Measurements from ENCODE around the gene CMTM8. TPM values are rescaled to one million over a fixed set of nuclear protein-coding genes. Genes with fewer than 3 reads are reported as not detected.

The CMTM8 gene
- total RNA-seq, 1 experiment from 2014 or later, result 9.0 TPM

DNA sequence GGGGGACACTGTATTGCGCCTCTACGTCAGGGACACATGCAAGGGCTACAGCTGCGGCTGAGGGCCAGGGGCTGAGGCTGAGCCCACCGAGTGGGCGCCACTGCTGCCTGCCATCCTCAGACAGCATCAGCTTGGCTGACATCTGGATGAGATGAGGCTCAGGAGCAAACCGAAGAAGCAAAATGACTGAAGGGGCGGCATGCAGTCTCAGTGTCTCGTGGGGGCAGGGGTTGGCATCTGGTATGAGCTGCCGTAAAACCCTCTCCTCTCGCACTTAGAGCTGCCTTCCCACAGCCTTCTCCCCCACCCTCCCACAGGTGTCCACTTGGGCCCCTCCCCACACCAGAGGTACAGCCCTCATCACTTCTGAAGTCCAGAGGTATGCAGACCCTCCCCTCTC is 129.0 kb downstream of the CMTM8 start:
- Mint-ChIP-seq H3K9me3 (no peaks in the 10 kb centered on the region), H3K4me3 (no peak overlapping the region), H3K27ac (no peak overlapping the region; the same call in 1 of the 2 replicates), H3K36me3 (no peaks in the 10 kb centered on the region), H3K4me1 (peaks cover 16% of the 10 kb centered on the region), H3K27me3 (ENCODE audit: low read depth) (no peaks in the 10 kb centered on the region; the same call in 1 of the 2 replicates)
- ATAC-seq, result peak; percentile 13; the same call in 1 of the 2 replicates
- POLR2A ChIA-PET, result interaction anchor here (0.9 kb wide), 1 partner anchor 17 kb away, joined by 4 read pairs; no protein-coding TSS in a partner anchor
- CTCF ChIA-PET, result interaction anchor here (1.2 to 3.7 kb wide), 4 partner anchors 8 to 190 kb away, joined by 3 to 23 read pairs (median 6); no protein-coding TSS in a partner anchor
- TF ChIP-seq SOX15 (CRISPR knock-in tag; IDR thresholded peaks at IDR 0.05) (no peak), PRRX2 (CRISPR knock-in tag; IDR thresholded peaks at IDR 0.05) (no peak), RELA (CRISPR knock-in tag; IDR thresholded peaks at IDR 0.05; ENCODE audit: borderline replicate concordance) (no peak), ATF6 (CRISPR knock-in tag; IDR thresholded peaks at IDR 0.05) (no peak)
- TF ChIP-seq, protein P1, sequence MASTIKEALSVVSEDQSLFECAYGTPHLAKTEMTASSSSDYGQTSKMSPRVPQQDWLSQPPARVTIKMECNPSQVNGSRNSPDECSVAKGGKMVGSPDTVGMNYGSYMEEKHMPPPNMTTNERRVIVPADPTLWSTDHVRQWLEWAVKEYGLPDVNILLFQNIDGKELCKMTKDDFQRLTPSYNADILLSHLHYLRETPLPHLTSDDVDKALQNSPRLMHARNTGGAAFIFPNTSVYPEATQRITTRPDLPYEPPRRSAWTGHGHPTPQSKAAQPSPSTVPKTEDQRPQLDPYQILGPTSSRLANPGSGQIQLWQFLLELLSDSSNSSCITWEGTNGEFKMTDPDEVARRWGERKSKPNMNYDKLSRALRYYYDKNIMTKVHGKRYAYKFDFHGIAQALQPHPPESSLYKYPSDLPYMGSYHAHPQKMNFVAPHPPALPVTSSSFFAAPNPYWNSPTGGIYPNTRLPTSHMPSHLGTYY (CRISPR knock-in tag; IDR thresholded peaks at IDR 0.05), result no peak
- TF ChIP-seq, protein P2, sequence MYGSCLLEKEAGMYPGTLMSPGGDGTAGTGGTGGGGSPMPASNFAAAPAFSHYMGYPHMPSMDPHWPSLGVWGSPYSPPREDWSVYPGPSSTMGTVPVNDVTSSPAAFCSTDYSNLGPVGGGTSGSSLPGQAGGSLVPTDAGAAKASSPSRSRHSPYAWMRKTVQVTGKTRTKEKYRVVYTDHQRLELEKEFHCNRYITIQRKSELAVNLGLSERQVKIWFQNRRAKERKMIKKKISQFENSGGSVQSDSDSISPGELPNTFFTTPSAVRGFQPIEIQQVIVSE (CRISPR knock-in tag; IDR thresholded peaks at IDR 0.05; ENCODE audit: borderline replicate concordance), result no peak
- TF ChIP-seq, protein P3, sequence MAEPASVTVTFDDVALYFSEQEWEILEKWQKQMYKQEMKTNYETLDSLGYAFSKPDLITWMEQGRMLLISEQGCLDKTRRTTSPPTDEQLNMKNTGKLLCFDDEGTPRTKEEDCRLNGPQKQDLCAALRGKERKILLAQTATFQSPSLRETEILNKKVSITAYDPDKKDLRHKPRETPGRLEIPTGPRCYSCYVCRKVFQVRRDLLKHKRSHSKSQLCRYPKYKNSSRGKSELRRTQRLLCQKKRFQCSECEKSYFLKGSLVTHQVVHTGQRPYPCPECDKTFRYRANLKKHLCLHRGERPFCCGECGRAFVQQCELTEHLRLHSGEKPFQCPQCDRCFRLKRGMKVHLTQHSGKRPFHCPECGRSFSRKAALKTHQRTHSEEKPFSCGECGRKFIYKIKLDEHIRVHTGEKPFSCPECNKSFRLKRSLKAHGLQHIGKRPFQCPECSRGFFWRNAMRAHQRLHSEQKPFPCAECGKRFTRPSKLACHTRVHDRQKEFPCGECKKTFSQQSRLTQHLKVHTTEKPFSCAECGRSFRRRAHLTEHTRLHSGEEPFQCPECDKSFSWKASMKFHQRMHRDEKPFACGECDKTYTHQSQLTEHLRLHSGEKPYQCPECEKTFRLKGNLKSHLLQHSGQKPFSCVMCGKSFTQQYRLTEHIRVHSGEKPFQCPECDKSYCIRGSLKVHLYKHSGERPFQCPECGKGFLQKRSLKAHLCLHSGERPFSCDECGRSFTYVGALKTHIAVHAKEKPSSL (CRISPR knock-in tag; conservative IDR thresholded peaks at IDR 0.05), result no peak
- TF ChIP-seq, protein P4, sequence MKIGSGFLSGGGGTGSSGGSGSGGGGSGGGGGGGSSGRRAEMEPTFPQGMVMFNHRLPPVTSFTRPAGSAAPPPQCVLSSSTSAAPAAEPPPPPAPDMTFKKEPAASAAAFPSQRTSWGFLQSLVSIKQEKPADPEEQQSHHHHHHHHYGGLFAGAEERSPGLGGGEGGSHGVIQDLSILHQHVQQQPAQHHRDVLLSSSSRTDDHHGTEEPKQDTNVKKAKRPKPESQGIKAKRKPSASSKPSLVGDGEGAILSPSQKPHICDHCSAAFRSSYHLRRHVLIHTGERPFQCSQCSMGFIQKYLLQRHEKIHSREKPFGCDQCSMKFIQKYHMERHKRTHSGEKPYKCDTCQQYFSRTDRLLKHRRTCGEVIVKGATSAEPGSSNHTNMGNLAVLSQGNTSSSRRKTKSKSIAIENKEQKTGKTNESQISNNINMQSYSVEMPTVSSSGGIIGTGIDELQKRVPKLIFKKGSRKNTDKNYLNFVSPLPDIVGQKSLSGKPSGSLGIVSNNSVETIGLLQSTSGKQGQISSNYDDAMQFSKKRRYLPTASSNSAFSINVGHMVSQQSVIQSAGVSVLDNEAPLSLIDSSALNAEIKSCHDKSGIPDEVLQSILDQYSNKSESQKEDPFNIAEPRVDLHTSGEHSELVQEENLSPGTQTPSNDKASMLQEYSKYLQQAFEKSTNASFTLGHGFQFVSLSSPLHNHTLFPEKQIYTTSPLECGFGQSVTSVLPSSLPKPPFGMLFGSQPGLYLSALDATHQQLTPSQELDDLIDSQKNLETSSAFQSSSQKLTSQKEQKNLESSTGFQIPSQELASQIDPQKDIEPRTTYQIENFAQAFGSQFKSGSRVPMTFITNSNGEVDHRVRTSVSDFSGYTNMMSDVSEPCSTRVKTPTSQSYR (CRISPR knock-in tag; IDR thresholded peaks at IDR 0.05), result no peak
- no peak for DNase-seq (ENCODE audit: low spot score)

DNA sequence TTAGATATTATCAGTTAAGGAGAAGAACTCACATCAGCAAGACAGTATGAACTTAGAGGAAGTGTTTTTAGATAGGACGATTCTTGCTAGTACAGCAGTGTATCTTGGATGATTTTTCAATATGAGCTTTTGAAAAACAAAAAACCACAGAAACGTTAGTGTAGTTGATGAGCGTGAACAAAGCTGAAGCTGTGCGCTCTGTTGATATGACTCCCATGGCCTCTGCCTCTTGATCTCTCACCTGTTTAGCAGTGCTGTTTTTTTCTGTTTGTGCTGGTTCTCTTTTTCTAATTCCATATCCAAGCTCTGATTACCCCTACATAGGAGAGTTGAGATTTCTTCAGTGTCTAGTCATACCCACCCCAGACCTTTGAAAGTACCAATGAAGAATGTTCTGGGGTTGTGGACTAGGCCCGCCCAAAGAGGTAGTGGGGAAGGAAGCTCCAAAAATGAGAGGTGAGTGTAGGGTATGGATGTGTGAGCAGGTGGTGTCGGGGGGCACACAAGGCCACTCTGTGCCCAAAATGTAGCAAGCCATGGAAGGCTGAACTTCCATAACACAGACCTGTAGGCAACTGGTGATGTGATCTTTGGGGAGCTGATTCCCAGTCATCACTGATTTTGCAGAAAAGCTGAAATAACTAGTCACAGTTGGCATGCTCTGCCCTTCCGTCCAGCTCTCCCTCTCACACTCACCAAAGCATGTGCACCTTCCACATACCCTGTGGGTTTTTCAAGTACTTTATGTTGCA is 133.2 kb downstream of the CMTM8 start:
- Mint-ChIP-seq H3K9me3 (no peaks in the 10 kb centered on the region), H3K27ac (no peak overlapping the region), H3K27me3 (ENCODE audit: low read depth) (no peaks in the 10 kb centered on the region), H3K4me1 (peaks cover 14% of the 10 kb centered on the region), H3K36me3 (no peaks in the 10 kb centered on the region), H3K4me3 (no peak overlapping the region)
- ATAC-seq (no peak), DNase-seq (ENCODE audit: low spot score) (no peak)
- POLR2A ChIA-PET, result interaction anchor here (0.5 kb wide), 1 partner anchor 475 kb away, joined by 3 read pairs; no protein-coding TSS in a partner anchor
- CTCF ChIA-PET, result interaction anchor here (0.6 to 7.6 kb wide), 2 partner anchors 96 to 130 kb away, joined by 3 to 117 read pairs; no protein-coding TSS in a partner anchor
- no peak for TF ChIP-seq TEAD1 (CRISPR knock-in tag; IDR thresholded peaks at IDR 0.05)
- no peak for TF ChIP-seq GRHL2 (CRISPR knock-in tag; IDR thresholded peaks at IDR 0.05; ENCODE audit: insufficient replicate concordance, severe bottlenecking)
- no peak for TF ChIP-seq RELA (CRISPR knock-in tag; IDR thresholded peaks at IDR 0.05; ENCODE audit: borderline replicate concordance)
- no peak for TF ChIP-seq ZBTB43 (CRISPR knock-in tag; IDR thresholded peaks at IDR 0.05)
- no peak for TF ChIP-seq CBFB (CRISPR knock-in tag; IDR thresholded peaks at IDR 0.05; ENCODE audit: low read depth)
- TF ChIP-seq, protein P5, sequence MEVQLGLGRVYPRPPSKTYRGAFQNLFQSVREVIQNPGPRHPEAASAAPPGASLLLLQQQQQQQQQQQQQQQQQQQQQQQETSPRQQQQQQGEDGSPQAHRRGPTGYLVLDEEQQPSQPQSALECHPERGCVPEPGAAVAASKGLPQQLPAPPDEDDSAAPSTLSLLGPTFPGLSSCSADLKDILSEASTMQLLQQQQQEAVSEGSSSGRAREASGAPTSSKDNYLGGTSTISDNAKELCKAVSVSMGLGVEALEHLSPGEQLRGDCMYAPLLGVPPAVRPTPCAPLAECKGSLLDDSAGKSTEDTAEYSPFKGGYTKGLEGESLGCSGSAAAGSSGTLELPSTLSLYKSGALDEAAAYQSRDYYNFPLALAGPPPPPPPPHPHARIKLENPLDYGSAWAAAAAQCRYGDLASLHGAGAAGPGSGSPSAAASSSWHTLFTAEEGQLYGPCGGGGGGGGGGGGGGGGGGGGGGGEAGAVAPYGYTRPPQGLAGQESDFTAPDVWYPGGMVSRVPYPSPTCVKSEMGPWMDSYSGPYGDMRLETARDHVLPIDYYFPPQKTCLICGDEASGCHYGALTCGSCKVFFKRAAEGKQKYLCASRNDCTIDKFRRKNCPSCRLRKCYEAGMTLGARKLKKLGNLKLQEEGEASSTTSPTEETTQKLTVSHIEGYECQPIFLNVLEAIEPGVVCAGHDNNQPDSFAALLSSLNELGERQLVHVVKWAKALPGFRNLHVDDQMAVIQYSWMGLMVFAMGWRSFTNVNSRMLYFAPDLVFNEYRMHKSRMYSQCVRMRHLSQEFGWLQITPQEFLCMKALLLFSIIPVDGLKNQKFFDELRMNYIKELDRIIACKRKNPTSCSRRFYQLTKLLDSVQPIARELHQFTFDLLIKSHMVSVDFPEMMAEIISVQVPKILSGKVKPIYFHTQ (CRISPR knock-in tag; IDR thresholded peaks at IDR 0.05), result no peak
- no peak for TF ChIP-seq NR3C1 (CRISPR knock-in tag; conservative IDR thresholded peaks at IDR 0.05; ENCODE audit: low read depth)
